GM19438 (cell line): ENCODE results near the gene SELENOS.

Source experiments
- ATAC-seq: cut with Tn5 transposase; IDR thresholded peaks from one replicate; pipeline ENCODE4 v1.9.1; 2021; ENCODE audit warnings: low read depth; ENCODE audit not compliant: unreplicated experiment

SELENOS gene

GRCh38 chr15:101277038-101277822 lies at the start of gene SELENOS:
TSS of gene SELENOS (minus strand) at chr15:101277485. CDS start at chr15:101277417, 68 bp downstream.
- peak; percentile 81 for ATAC-seq

- no peak for ATAC-seq
Observed at GRCh38 chr15:101326462-101327146, 49.3 kb upstream of the SELENOS start.

- ATAC-seq, result no peak
Observed at GRCh38 chr15:101326026-101326315, 48.7 kb upstream of the SELENOS start.

- ATAC-seq, result no peak
Observed at GRCh38 chr15:101325263-101326025, 48.2 kb upstream of the SELENOS start.

GRCh38 chr15:101324524-101325177 lies 47.4 kb upstream of the SELENOS start:
- ATAC-seq, result no peak

GRCh38 chr15:101323793-101324523 lies 46.7 kb upstream of the SELENOS start:
- no peak for ATAC-seq

- ATAC-seq, result no peak
Observed at GRCh38 chr15:101322854-101323477, 45.7 kb upstream of the SELENOS start.

GRCh38 chr15:101322016-101322695 lies 44.9 kb upstream of the SELENOS start:
- ATAC-seq, result no peak

- ATAC-seq, result peak; percentile 92
Observed at GRCh38 chr15:101320501-101321052, 43.3 kb upstream of the SELENOS start.

GRCh38 chr15:101318839-101319238 lies 41.6 kb upstream of the SELENOS start:
- ATAC-seq, result no peak

GRCh38 chr15:101318147-101318819 lies 41.0 kb upstream of the SELENOS start:
- ATAC-seq, result no peak

- no peak for ATAC-seq
Observed at GRCh38 chr15:101317336-101317872, 40.1 kb upstream of the SELENOS start.

GRCh38 chr15:101316529-101316928 lies 39.2 kb upstream of the SELENOS start:
- no peak for ATAC-seq

GRCh38 chr15:101315736-101316135 lies 38.5 kb upstream of the SELENOS start:
- ATAC-seq, result no peak

GRCh38 chr15:101314336-101315125 lies 37.2 kb upstream of the SELENOS start:
- ATAC-seq, result no peak

GRCh38 chr15:101313041-101313761 lies 35.9 kb upstream of the SELENOS start:
- ATAC-seq, result no peak

GRCh38 chr15:101310508-101310907 lies 33.2 kb upstream of the SELENOS start:
- ATAC-seq, result no peak
